PC-9 (cell line): ENCODE measurements around the gene APCDD1L.

Experiments used
- EZH2 ChIP-seq: fragments of 200-600 bp; sonication (generic); IDR thresholded peaks from 2 replicates; pipeline ENCODE4 v1.8.0; 2017; ENCODE audit warnings: antibody characterized with exemption, low read depth
- TF ChIP-seq, protein P1 (sequence below): fragments of 200-600 bp; sonication (generic); conservative IDR thresholded peaks from 2 replicates; pipeline ENCODE4 v1.6.1; 2017; ENCODE audit warnings: mixed run types, antibody characterized with exemption, mild to moderate bottlenecking, moderate library complexity

DNA sequence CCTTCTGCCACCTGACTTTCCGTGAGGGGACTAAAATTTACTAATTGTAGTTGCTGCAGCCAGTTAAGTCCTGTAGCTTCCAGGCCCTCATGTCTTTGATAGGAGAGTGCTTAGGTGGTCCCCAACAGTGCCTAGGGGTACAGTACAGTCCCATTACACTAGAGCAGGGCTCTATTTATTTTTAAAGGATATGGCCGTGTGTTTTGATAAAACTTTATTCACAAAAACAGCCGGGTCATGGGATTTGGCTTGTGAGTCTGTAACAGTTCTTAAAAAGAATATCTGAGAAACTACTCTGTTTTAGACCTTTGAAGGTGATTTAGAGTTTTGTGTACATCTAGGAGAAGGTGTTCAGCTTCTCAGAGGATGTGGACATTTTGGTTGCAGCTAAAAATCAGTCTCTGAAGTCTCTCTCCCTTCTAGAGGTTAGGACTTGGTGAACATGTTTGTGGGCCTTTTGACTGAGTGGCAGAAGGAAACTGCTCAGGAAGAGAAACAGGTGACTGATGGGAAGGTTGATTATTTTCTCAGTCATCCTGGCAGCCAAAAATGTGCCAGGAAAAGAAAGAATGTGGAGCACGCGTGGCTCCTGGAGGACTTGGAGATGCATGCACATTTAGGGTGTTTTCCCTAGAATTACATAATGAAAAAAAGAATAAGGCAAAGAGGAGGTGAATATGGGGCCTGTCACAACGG, 68.8 kb downstream of the APCDD1L start:
- TF ChIP-seq, protein P1, sequence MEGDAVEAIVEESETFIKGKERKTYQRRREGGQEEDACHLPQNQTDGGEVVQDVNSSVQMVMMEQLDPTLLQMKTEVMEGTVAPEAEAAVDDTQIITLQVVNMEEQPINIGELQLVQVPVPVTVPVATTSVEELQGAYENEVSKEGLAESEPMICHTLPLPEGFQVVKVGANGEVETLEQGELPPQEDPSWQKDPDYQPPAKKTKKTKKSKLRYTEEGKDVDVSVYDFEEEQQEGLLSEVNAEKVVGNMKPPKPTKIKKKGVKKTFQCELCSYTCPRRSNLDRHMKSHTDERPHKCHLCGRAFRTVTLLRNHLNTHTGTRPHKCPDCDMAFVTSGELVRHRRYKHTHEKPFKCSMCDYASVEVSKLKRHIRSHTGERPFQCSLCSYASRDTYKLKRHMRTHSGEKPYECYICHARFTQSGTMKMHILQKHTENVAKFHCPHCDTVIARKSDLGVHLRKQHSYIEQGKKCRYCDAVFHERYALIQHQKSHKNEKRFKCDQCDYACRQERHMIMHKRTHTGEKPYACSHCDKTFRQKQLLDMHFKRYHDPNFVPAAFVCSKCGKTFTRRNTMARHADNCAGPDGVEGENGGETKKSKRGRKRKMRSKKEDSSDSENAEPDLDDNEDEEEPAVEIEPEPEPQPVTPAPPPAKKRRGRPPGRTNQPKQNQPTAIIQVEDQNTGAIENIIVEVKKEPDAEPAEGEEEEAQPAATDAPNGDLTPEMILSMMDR, result no peak
- TF ChIP-seq EZH2, result no peak
